ENCODE measurements around the gene ALDOB.

DNA sequence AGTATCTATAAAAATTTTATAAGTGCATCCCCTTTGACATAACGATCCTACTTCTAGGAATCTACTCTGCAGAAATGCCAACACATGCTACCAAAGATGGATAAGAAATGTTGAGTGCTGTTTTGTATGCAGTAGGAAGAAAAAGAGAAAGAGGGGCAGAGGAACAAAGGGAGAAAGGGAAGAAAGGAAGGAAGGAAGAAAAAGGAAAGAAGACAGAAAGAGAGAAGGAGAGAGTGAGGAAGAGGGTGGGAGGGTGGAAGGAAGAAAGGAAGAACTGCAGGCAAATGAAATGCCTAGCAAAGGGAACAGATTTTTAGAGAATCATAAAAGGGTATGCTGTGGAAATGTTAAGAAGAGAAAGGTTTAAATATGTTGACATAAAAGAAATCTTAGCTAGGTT is 48.5 kb upstream of the ALDOB start:
- TF ChIP-seq, protein P1, sequence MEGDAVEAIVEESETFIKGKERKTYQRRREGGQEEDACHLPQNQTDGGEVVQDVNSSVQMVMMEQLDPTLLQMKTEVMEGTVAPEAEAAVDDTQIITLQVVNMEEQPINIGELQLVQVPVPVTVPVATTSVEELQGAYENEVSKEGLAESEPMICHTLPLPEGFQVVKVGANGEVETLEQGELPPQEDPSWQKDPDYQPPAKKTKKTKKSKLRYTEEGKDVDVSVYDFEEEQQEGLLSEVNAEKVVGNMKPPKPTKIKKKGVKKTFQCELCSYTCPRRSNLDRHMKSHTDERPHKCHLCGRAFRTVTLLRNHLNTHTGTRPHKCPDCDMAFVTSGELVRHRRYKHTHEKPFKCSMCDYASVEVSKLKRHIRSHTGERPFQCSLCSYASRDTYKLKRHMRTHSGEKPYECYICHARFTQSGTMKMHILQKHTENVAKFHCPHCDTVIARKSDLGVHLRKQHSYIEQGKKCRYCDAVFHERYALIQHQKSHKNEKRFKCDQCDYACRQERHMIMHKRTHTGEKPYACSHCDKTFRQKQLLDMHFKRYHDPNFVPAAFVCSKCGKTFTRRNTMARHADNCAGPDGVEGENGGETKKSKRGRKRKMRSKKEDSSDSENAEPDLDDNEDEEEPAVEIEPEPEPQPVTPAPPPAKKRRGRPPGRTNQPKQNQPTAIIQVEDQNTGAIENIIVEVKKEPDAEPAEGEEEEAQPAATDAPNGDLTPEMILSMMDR (IDR thresholded peaks at IDR 0.05; ENCODE audit: low read depth, low read length, missing input control), result no peak
- no peak for TF ChIP-seq JUND (IDR thresholded peaks at IDR 0.05)
- TF ChIP-seq HNF4G (IDR thresholded peaks at IDR 0.05), result no peak
- no peak for TF ChIP-seq TAF1 (conservative IDR thresholded peaks at IDR 0.05)
- TF ChIP-seq SP1 (IDR thresholded peaks at IDR 0.05), result no peak
- no peak for TF ChIP-seq FOXA1 (IDR thresholded peaks at IDR 0.05)
- no peak for TF ChIP-seq RXRA (IDR thresholded peaks at IDR 0.05)
- TF ChIP-seq EGR1 (IDR thresholded peaks at IDR 0.05; ENCODE audit: low read depth in 2 of 2), result no peak
- no peak for TF ChIP-seq RAD21 (IDR thresholded peaks at IDR 0.05)
- TF ChIP-seq YY1 (IDR thresholded peaks at IDR 0.05), result no peak
- no peak for TF ChIP-seq MAX (IDR thresholded peaks at IDR 0.05)
